Measurements from ENCODE around the gene TAS2R30. TPM values are rescaled to one million over a fixed set of nuclear protein-coding genes. Genes with fewer than 3 reads are reported as not detected.

The TAS2R30 gene, protein sequence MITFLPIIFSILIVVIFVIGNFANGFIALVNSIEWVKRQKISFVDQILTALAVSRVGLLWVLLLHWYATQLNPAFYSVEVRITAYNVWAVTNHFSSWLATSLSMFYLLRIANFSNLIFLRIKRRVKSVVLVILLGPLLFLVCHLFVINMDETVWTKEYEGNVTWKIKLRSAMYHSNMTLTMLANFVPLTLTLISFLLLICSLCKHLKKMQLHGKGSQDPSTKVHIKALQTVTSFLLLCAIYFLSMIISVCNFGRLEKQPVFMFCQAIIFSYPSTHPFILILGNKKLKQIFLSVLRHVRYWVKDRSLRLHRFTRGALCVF
- total RNA-seq: 5.4 to 7.2 TPM (median 6.2 TPM) in 3 replicates

DNA sequence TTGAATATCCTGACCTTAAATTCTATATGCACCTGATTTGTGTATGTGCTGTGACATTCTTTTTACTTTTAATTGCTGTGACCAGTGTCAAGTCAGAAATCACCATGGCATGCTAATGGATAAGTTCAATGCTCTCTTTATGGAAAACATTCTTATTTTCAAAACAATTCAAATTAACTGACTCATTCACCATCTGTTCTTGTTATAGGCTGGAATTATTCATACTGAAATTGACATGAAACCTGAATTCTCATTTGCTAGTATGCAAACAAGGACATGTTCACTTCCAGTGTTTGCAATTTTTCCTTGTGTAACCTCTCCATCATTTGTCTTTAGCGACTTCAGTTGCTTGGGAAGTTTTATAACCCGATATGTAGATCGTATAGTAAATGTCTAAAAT is at the start of gene TAS2R30:
Gene TAS2R30, minus strand, starts transcription at position 340 of the 400 bp plus-strand sequence. CDS start 400 bp downstream, outside the sequence.
- no peaks in the 10 kb centered on the region for H3K4me1 Mint-ChIP-seq
- H3K4me3 Mint-ChIP-seq: no peak within 1 kb of the TSS
- no peak for TF ChIP-seq CTCF (IDR thresholded peaks at IDR 0.05; ENCODE audit: unreplicated experiment)
- DNase-seq (ENCODE audit: low spot score in 2 of 2, unreplicated experiment in 2 of 2): no peak
- H3K27ac Mint-ChIP-seq: peak within 1 kb of the TSS; percentile 20
- H3K27me3 Mint-ChIP-seq (ENCODE audit: low read depth): no peaks in the 10 kb centered on the region
- H3K36me3 Mint-ChIP-seq: peaks cover 2% of the 10 kb centered on the region
- H3K9me3 Mint-ChIP-seq: peaks cover 2% of the 10 kb centered on the region

- Mint-ChIP-seq H3K4me3 (no peak overlapping the region), H3K27me3 (ENCODE audit: low read depth) (peaks cover 1% of the 10 kb centered on the region)
Measured at GRCh38 chr12:11183011-11183410, 48.6 kb upstream of the TAS2R30 start.

GRCh38 chr12:11182529-11182928 is 48.1 kb upstream of the TAS2R30 start:
- H3K4me1 Mint-ChIP-seq: peaks cover 6% of the 10 kb centered on the region
- no peaks in the 10 kb centered on the region for H3K36me3 Mint-ChIP-seq
- no peak overlapping the region for H3K4me3 Mint-ChIP-seq
- DNase-seq (ENCODE audit: low spot score in 2 of 2, unreplicated experiment in 2 of 2): no peak
- no peaks in the 10 kb centered on the region for H3K9me3 Mint-ChIP-seq
- peaks cover 1% of the 10 kb centered on the region for H3K27me3 Mint-ChIP-seq (ENCODE audit: low read depth)
- no peak for TF ChIP-seq CTCF (IDR thresholded peaks at IDR 0.05; ENCODE audit: unreplicated experiment)
- no peak overlapping the region for H3K27ac Mint-ChIP-seq

More at GRCh38 chr12:11183011-11183410, 48.6 kb upstream of the TAS2R30 start:
- Mint-ChIP-seq H3K27ac (no peak overlapping the region), H3K36me3 (no peaks in the 10 kb centered on the region), H3K9me3 (no peaks in the 10 kb centered on the region), H3K4me1 (peaks cover 6% of the 10 kb centered on the region)
- DNase-seq (ENCODE audit: low spot score in 2 of 2, unreplicated experiment in 2 of 2): no peak
- no peak for TF ChIP-seq CTCF (IDR thresholded peaks at IDR 0.05; ENCODE audit: unreplicated experiment)

GRCh38 chr12:11178250-11178649 is 43.8 kb upstream of the TAS2R30 start:
- Mint-ChIP-seq H3K36me3 (peaks cover 7% of the 10 kb centered on the region), H3K27ac (no peak overlapping the region), H3K4me3 (no peak overlapping the region), H3K4me1 (peaks cover 13% of the 10 kb centered on the region), H3K27me3 (ENCODE audit: low read depth) (no peaks in the 10 kb centered on the region), H3K9me3 (no peaks in the 10 kb centered on the region)
- DNase-seq (ENCODE audit: low spot score in 2 of 2, unreplicated experiment in 2 of 2): no peak
- TF ChIP-seq CTCF (IDR thresholded peaks at IDR 0.05; ENCODE audit: unreplicated experiment): no peak

GRCh38 chr12:11174022-11174421 is 39.6 kb upstream of the TAS2R30 start:
- Mint-ChIP-seq H3K4me1 (peaks cover 32% of the 10 kb centered on the region), H3K27ac (no peak overlapping the region), H3K9me3 (no peaks in the 10 kb centered on the region), H3K36me3 (peaks cover 7% of the 10 kb centered on the region), H3K27me3 (ENCODE audit: low read depth) (no peaks in the 10 kb centered on the region), H3K4me3 (no peak overlapping the region)
- no peak for TF ChIP-seq CTCF (IDR thresholded peaks at IDR 0.05; ENCODE audit: unreplicated experiment)
- DNase-seq (ENCODE audit: low spot score in 2 of 2, unreplicated experiment in 2 of 2): no peak
